A549 (cell line): Measurements from ENCODE around the gene MAP9. TPM values are rescaled to one million over a fixed set of nuclear protein-coding genes. Genes with fewer than 3 reads are reported as not detected.

Experiments
- ATAC-seq, 2 experiments: fragments of 200-7000 bp in 1 of 2; fragments of >200 bp in 1 of 2; cut with Nextera tagmentation in 1 of 2; cut with Tn5 transposase in 1 of 2; 3 replicates each; pipeline versions ENCODE4 v1.8.0 to v1.9.1; 2018 to 2020; ENCODE audit warnings: mild to moderate bottlenecking in 1 of 2, moderate library complexity in 1 of 2
- CTCF ChIA-PET: fragments of 300-600 bp; sonication (Branson Sonifier 250); formaldehyde crosslinking; extraction: SDS; loops from one replicate; lab custom pipeline; 2021; ENCODE audit warnings: antibody characterized with exemption, inconsistent platforms; lab: Yijun Ruan, JAX
- POLR2A ChIA-PET: fragments of 350-600 bp; formaldehyde crosslinking; extraction: SDS; loops from one replicate; lab custom pipeline; 2021; ENCODE audit warnings: antibody characterized with exemption, inconsistent platforms; lab: Yijun Ruan, JAX
- DNase-seq, 2 experiments: peaks; one replicate each; pipeline versions ENCODE4 v3.0.0 to v3.0.0-alpha.2; 2011 to 2016; ENCODE audit warnings: low read depth in 1 of 2, low spot score in 1 of 2
- FAIRE-seq: peaks from 2 replicates; lab custom pipeline; 2011; peaks lifted over from hg19 to GRCh38; lab: Jason Lieb, UNC
- H3K27ac ChIP-seq, 2 experiments: fragments of >200 bp; sonication (Bioruptor Twin); formaldehyde crosslinking; 3 replicates each; pipeline ENCODE4 v1.5.1; 2016 to 2017
- H3K4me1 ChIP-seq: fragments of >200 bp; sonication (Bioruptor Twin); formaldehyde crosslinking; 3 replicates; pipeline ENCODE4 v1.6.1; 2016
- H3K4me2 ChIP-seq: fragments of >200 bp; sonication (Bioruptor Twin); formaldehyde crosslinking; 3 replicates; pipeline ENCODE4 v1.6.1; 2016
- H3K4me3 ChIP-seq: fragments of >200 bp; sonication (Bioruptor Twin); formaldehyde crosslinking; 3 replicates; pipeline ENCODE4 v1.5.1; 2016
- H3K9me3 ChIP-seq: fragments of >200 bp; sonication (Bioruptor Twin); formaldehyde crosslinking; 3 replicates; pipeline ENCODE4 v1.6.1; 2016
- BHLHE40 ChIP-seq: IDR thresholded peaks from 2 replicates; pipeline ENCODE4 v1.6.1; 2012; ENCODE audit warnings: low read depth, low read length, inconsistent platforms
- CHD2 ChIP-seq: fragments of 150-350 bp; IDR thresholded peaks from 2 replicates; pipeline ENCODE4 v1.6.1; 2014; ENCODE audit warnings: low read length; ENCODE audit not compliant: partially characterized antibody
- EHMT2 ChIP-seq: fragments of 200-600 bp; sonication (generic); IDR thresholded peaks from 2 replicates; pipeline ENCODE4 v1.6.1; 2016; ENCODE audit warnings: antibody characterized with exemption, low read depth, mild to moderate bottlenecking, moderate library complexity
- EP300 ChIP-seq, 2 experiments: fragments of >200 bp; sonication (Bioruptor Twin); formaldehyde crosslinking; IDR thresholded peaks; 2 replicates in 1 of 2; 3 replicates in 1 of 2; pipeline ENCODE4 v1.6.1; 2016 to 2017
- FOSL2 ChIP-seq, 2 experiments: fragments of 450-650 bp in 1 of 2; fragments of >200 bp in 1 of 2; sonication (Bioruptor Twin) in 1 of 2; formaldehyde crosslinking; IDR thresholded peaks; 2 replicates each; pipeline versions ENCODE4 v1.5.0 to v1.6.1; 2016 to 2020; ENCODE audit warnings: mild to moderate bottlenecking in 1 of 2, moderate library complexity in 1 of 2
- FOXS1 ChIP-seq: fragments of 250-450 bp; sonication (Bioruptor Pico); IDR thresholded peaks from 2 replicates; pipeline ENCODE4 v1.5.0; 2020; ENCODE audit warnings: mild to moderate bottlenecking, moderate library complexity
- HOXB13 ChIP-seq: fragments of 250-450 bp; sonication (Bioruptor Pico); IDR thresholded peaks from 2 replicates; pipeline ENCODE4 v1.5.0; 2020; ENCODE audit warnings: low read depth, mild to moderate bottlenecking, moderate library complexity
- HOXB5 ChIP-seq: fragments of 250-450 bp; sonication (Bioruptor Pico); IDR thresholded peaks from 2 replicates; pipeline ENCODE4 v1.5.0; 2020; ENCODE audit warnings: mild to moderate bottlenecking, moderate library complexity
- NPAS2 ChIP-seq: fragments of 250-450 bp; sonication (Bioruptor Pico); IDR thresholded peaks from 2 replicates; pipeline ENCODE4 v1.8.0; 2022; ENCODE audit warnings: mild to moderate bottlenecking, moderate library complexity, borderline replicate concordance
- NR3C1 ChIP-seq: fragments of >200 bp; sonication (Bioruptor Twin); formaldehyde crosslinking; IDR thresholded peaks from 3 replicates; pipeline ENCODE4 v1.6.1; 2017
- PHF8 ChIP-seq: fragments of 200-600 bp; sonication (generic); IDR thresholded peaks from 2 replicates; pipeline ENCODE4 v1.6.1; 2016; ENCODE audit warnings: low read depth, mild to moderate bottlenecking, antibody characterized with exemption, moderate library complexity, borderline replicate concordance
- POLR2A ChIP-seq: IDR thresholded peaks from 2 replicates; pipeline ENCODE4 v1.6.1; 2012; ENCODE audit warnings: mild to moderate bottlenecking, low read length
- RAD21 ChIP-seq, 2 experiments: fragments of >200 bp in 1 of 2; sonication (Bioruptor Twin) in 1 of 2; formaldehyde crosslinking in 1 of 2; IDR thresholded peaks in 1 of 2; conservative IDR thresholded peaks in 1 of 2; 2 replicates in 1 of 2; 3 replicates in 1 of 2; pipeline ENCODE4 v1.6.1; 2012 to 2018; ENCODE audit warnings: inconsistent platforms in 1 of 2
- RARB ChIP-seq: fragments of 250-450 bp; sonication (Bioruptor Pico); IDR thresholded peaks from 2 replicates; pipeline ENCODE4 v1.8.0; 2021; ENCODE audit warnings: mild to moderate bottlenecking, moderate library complexity
- SREBF2 ChIP-seq: fragments of 450-650 bp; IDR thresholded peaks from 2 replicates; pipeline ENCODE4 v1.6.1; 2014; ENCODE audit warnings: mild to moderate bottlenecking, moderate library complexity
- ZFP36 ChIP-seq: fragments of 450-650 bp; IDR thresholded peaks from 2 replicates; pipeline ENCODE4 v1.6.1; 2014; ENCODE audit warnings: borderline replicate concordance; ENCODE audit not compliant: partially characterized antibody
- WGBS: methylation state at CpG from one replicate; pipeline ENCODE4 v1.1.6; 2017; ENCODE audit errors: missing lambda C conversion rate; 5-methylcytosine and 5-hydroxymethylcytosine counted together
- polyA plus RNA-seq, 4 experiments: library from polyadenylated mRNA; depleted of rRNA in 3 of 4; stranded (reverse); fragments of >200 nt; fragmentation: RNase III in 1 of 4; extraction: RNeasy Plus Mini Kit Qiagen cat#74134 plus additional on column Dnase treatment in 1 of 4; gene quantifications; 2 replicates in 3 of 4; 3 replicates in 1 of 4; pipeline ENCODE4 v1.2.3, GENCODE V29; 2011 to 2017
- TF ChIP-seq, protein P1 (sequence below): IDR thresholded peaks from 2 replicates; pipeline ENCODE4 v1.6.1; 2012
- TF ChIP-seq, protein P2 (sequence below): IDR thresholded peaks from 2 replicates; pipeline ENCODE4 v1.6.1; 2012
- TF ChIP-seq, protein P3 (sequence below): fragments of 250-450 bp; sonication (Bioruptor Pico); IDR thresholded peaks from 2 replicates; pipeline ENCODE4 v1.5.0; 2020; ENCODE audit warnings: low read depth, mild to moderate bottlenecking, moderate library complexity
- TF ChIP-seq, protein P4 (sequence below): fragments of 150-350 bp; IDR thresholded peaks from 2 replicates; pipeline ENCODE4 v1.6.1; 2014; ENCODE audit warnings: low read depth, mild to moderate bottlenecking, low read length
- TF ChIP-seq, protein P5 (sequence below): fragments of 450-650 bp; IDR thresholded peaks from 2 replicates; pipeline ENCODE4 v1.6.1; 2014; ENCODE audit warnings: antibody characterized with exemption

Gene MAP9
- polyA plus RNA-seq, 2 of the 4 experiments (the other 2 are of a cell fraction) = 8.2 to 18.1 TPM

DNA sequence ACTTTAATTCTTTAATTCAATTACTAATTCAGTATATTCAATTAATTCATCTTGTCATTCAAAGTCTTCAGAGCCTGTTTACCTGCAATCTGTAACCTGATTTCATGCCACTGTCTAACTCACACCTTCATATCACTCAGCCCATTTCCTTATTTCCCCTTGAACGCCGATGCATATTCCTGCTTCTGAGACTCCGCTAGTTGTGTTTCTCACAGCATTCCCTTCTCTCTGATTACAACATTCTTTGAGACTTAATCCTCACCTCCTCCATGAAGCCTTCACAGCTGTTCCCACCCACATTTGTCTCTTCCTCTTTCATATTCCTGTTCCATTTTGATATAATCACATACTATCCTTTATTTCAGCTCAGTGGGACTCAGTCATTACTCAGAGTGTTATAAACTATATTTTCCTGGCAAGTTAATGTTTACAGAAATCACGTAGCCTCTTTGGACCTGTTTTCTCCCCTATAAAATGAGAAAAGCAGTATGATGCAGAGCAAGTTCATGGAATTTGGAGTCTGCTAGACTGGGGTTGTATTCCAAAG lies 69.0 kb downstream of the MAP9 start:
- DNase-seq (no peak), ATAC-seq (no peak), FAIRE-seq (no peak)
- TF ChIP-seq, protein P1, sequence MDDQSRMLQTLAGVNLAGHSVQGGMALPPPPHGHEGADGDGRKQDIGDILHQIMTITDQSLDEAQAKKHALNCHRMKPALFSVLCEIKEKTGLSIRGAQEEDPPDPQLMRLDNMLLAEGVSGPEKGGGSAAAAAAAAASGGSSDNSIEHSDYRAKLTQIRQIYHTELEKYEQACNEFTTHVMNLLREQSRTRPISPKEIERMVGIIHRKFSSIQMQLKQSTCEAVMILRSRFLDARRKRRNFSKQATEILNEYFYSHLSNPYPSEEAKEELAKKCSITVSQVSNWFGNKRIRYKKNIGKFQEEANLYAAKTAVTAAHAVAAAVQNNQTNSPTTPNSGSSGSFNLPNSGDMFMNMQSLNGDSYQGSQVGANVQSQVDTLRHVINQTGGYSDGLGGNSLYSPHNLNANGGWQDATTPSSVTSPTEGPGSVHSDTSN = no peak
- TF ChIP-seq ZFP36 (no peak), SREBF2 (no peak), EHMT2 (no peak), EP300 (IDR thresholded peaks at IDR 0.05) (no peak), BHLHE40 (no peak), HOXB5 (CRISPR knock-in tag) (no peak), FOXS1 (CRISPR knock-in tag) (no peak), CHD2 (no peak), NPAS2 (CRISPR knock-in tag) (no peak), RAD21 (conservative IDR thresholded peaks at IDR 0.05 in 1 of 2, IDR thresholded peaks at IDR 0.05 in 1 of 2) (no peak), HOXB13 (CRISPR knock-in tag) (no peak), FOSL2 (IDR thresholded peaks at IDR 0.05) (no peak), FOSL2 (CRISPR knock-in tag; IDR thresholded peaks at IDR 0.05) (no peak), NR3C1 (no peak)
- TF ChIP-seq, protein P2, sequence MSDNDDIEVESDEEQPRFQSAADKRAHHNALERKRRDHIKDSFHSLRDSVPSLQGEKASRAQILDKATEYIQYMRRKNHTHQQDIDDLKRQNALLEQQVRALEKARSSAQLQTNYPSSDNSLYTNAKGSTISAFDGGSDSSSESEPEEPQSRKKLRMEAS = no peak
- TF ChIP-seq, protein P3, sequence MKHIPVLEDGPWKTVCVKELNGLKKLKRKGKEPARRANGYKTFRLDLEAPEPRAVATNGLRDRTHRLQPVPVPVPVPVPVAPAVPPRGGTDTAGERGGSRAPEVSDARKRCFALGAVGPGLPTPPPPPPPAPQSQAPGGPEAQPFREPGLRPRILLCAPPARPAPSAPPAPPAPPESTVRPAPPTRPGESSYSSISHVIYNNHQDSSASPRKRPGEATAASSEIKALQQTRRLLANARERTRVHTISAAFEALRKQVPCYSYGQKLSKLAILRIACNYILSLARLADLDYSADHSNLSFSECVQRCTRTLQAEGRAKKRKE (CRISPR knock-in tag) = no peak
- ChIA-PET POLR2A (no interaction called here), CTCF (no interaction called here)
- WGBS = 85% methylated on average over 4 of the region's 4 CpGs
- no peak overlapping the region for H3K4me2 ChIP-seq
- no peak overlapping the region for H3K4me3 ChIP-seq
- H3K4me1 ChIP-seq = no peaks in the 10 kb centered on the region
- H3K27ac ChIP-seq = no peak overlapping the region
- no peaks in the 10 kb centered on the region for H3K9me3 ChIP-seq

DNA sequence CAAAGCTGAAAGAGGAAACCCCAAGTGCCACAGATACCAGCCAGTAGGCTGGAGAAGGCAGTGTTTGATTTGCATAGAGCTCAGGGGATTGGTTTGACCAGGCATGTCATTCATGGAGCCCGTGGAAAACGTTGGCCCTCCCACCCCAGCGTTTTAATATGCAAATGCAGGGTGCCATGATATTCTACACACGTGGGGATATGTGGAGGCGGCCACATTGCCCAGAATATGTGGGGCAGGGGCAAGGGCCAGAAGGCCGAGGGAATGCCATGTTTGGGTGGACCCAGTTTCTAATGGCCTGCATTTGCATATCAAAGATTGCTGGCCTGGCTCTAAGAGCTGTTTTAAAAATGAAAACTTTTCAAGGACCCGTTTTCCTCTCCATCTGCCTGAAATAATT lies 71.1 kb downstream of the MAP9 start:
- TF ChIP-seq PHF8 (no peak), NPAS2 (CRISPR knock-in tag) (no peak), POLR2A (no peak), RARB (CRISPR knock-in tag) (no peak)
- TF ChIP-seq, protein P1 = no peak
- TF ChIP-seq, protein P4, sequence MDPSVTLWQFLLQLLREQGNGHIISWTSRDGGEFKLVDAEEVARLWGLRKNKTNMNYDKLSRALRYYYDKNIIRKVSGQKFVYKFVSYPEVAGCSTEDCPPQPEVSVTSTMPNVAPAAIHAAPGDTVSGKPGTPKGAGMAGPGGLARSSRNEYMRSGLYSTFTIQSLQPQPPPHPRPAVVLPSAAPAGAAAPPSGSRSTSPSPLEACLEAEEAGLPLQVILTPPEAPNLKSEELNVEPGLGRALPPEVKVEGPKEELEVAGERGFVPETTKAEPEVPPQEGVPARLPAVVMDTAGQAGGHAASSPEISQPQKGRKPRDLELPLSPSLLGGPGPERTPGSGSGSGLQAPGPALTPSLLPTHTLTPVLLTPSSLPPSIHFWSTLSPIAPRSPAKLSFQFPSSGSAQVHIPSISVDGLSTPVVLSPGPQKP = no peak
- TF ChIP-seq, protein P5, sequence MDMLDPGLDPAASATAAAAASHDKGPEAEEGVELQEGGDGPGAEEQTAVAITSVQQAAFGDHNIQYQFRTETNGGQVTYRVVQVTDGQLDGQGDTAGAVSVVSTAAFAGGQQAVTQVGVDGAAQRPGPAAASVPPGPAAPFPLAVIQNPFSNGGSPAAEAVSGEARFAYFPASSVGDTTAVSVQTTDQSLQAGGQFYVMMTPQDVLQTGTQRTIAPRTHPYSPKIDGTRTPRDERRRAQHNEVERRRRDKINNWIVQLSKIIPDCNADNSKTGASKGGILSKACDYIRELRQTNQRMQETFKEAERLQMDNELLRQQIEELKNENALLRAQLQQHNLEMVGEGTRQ = no peak
- Histone ChIP-seq H3K4me1 (no peaks in the 10 kb centered on the region), H3K4me3 (no peak overlapping the region), H3K27ac (no peak overlapping the region), H3K9me3 (no peaks in the 10 kb centered on the region), H3K4me2 (no peak overlapping the region)
- ChIA-PET POLR2A (no interaction called here), CTCF (no interaction called here)
- ATAC-seq = no peak
- FAIRE-seq = no peak
- no peak for DNase-seq
- WGBS = 63% methylated on average over 3 of the region's 7 CpGs
